NT2/D1 (cell line): ENCODE data around the gene LCMT2.

ENCODE experiments used
- SUZ12 ChIP-seq: IDR thresholded peaks from 2 replicates; pipeline ENCODE4 v1.6.1; 2011; ENCODE audit not compliant: insufficient read length, insufficient read depth; ENCODE audit errors: extremely low read depth
- YY1 ChIP-seq: IDR thresholded peaks from 2 replicates; pipeline ENCODE4 v1.6.1; 2011; ENCODE audit not compliant: insufficient read length, insufficient read depth
- ZNF274 ChIP-seq: IDR thresholded peaks from 2 replicates; pipeline ENCODE4 v1.6.1; 2011; ENCODE audit warnings: mild to moderate bottlenecking, low read depth, low read length

DNA sequence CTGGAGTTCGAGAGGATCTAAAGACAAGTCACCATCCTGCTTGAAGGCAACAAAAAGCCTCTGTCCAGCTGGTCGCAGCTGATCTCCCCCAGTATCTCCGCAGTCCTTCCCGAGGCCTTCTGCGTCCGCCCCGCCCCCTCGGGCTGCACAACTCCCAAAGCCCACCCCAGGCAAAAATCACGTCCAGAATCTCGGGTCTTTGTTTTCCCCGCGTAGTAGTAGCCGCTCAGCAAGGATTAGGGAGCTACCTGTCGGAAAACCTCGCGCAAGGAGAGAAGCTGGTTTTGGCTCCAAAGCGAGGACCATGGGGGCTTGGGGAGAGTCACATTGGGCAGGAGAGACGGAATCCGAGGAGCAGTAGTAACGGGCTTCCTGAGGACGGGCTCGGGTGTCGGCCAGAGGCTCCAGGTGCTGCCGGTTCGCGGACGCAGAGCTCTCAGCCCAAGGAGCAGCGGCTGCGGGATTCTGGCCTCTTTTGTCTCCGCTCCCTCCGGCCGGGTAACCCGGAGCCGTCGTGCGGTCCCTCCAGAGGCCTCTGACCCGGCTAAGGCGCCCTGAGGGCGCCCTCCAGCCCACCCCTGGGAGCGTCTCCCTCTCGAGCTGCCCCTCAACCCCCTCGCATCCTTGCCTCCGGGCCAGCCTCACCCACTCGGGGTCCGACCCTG lies 40.1 kb upstream of the LCMT2 start:
- TF ChIP-seq ZNF274 (no peak), SUZ12 (no peak), YY1 (no peak)
